ENCODE results near the gene VAC14.

The VAC14 gene

GRCh38 chr16:70706948-70707465 is 94.0 kb downstream of the VAC14 start:
- no peak for TF ChIP-seq CTCF (conservative IDR thresholded peaks at IDR 0.05)
- H3K27ac ChIP-seq: no peak overlapping the region

- no peak for TF ChIP-seq CTCF (conservative IDR thresholded peaks at IDR 0.05)
- no peak overlapping the region for H3K27ac ChIP-seq
Measured at GRCh38 chr16:70705056-70705455, 95.9 kb downstream of the VAC14 start.

- H3K27ac ChIP-seq: no peak overlapping the region
Measured at GRCh38 chr16:70704586-70704985, 96.4 kb downstream of the VAC14 start.

GRCh38 chr16:70703835-70704381 is 97.0 kb downstream of the VAC14 start:
- no peak for TF ChIP-seq CTCF (conservative IDR thresholded peaks at IDR 0.05)
- H3K27ac ChIP-seq: no peak overlapping the region

More at GRCh38 chr16:70704586-70704985, 96.4 kb downstream of the VAC14 start:
- no peak for TF ChIP-seq CTCF (conservative IDR thresholded peaks at IDR 0.05)

- no peak for TF ChIP-seq CTCF (conservative IDR thresholded peaks at IDR 0.05)
- no peak overlapping the region for H3K27ac ChIP-seq
Measured at GRCh38 chr16:70703041-70703834, 97.7 kb downstream of the VAC14 start.

- no peak for TF ChIP-seq CTCF (conservative IDR thresholded peaks at IDR 0.05)
- H3K27ac ChIP-seq: no peak overlapping the region
Measured at GRCh38 chr16:70702624-70703023, 98.3 kb downstream of the VAC14 start.

GRCh38 chr16:70701998-70702397 is 99.0 kb downstream of the VAC14 start:
- TF ChIP-seq CTCF (conservative IDR thresholded peaks at IDR 0.05): no peak
- no peak overlapping the region for H3K27ac ChIP-seq
